Kidney (tissue), 14 donors: ENCODE data around the gene NBPF6. TPM values are rescaled to one million over a fixed set of nuclear protein-coding genes. Genes with fewer than 3 reads are reported as not detected.
A peak's percentile ranks its signal among the peaks of the same experiment; 100 is the strongest.

Experiments used
- DNase-seq, 5 donors: peaks; one replicate each; pipeline ENCODE4 v3.0.0-alpha.2; 2013 to 2020
- FAIRE-seq: peaks from 2 replicates; lab custom pipeline; 2012; peaks lifted over from hg19 to GRCh38; lab: Jason Lieb, UNC
- H3K27ac ChIP-seq, 2 donors: one replicate each; pipeline ENCODE4 v1.7.0; 2013; ENCODE audit warnings: low read depth in 2 of 2, low read length in 2 of 2, inconsistent platforms in 1 of 2
- H3K27me3 ChIP-seq: one replicate; pipeline ENCODE4 v1.7.1; 2013; ENCODE audit warnings: low read length, inconsistent platforms; ENCODE audit not compliant: control insufficient read depth, insufficient read depth
- H3K36me3 ChIP-seq, 3 donors: one replicate each; pipeline versions ENCODE4 v1.7.0 to v1.7.1; 2013; ENCODE audit warnings: low read length in 3 of 3, control low read depth in 1 of 3, inconsistent platforms in 1 of 3; ENCODE audit not compliant: insufficient read depth in 3 of 3, control insufficient read depth in 2 of 3
- H3K4me1 ChIP-seq, 3 donors: one replicate each; pipeline versions ENCODE4 v1.7.0 to v1.7.1; 2013; ENCODE audit warnings: low read length in 3 of 3, inconsistent platforms in 1 of 3, low read depth in 1 of 3; ENCODE audit not compliant: control insufficient read depth in 2 of 3, insufficient read depth in 2 of 3
- H3K4me3 ChIP-seq, 3 donors: one replicate each; pipeline versions ENCODE4 v1.7.0 to v1.8.1; 2013; ENCODE audit warnings: low read length in 3 of 3, control low read depth in 1 of 3, inconsistent platforms in 1 of 3
- H3K9ac ChIP-seq, 3 donors: one replicate each; pipeline versions ENCODE4 v1.7.0 to v1.7.1; 2013; ENCODE audit warnings: low read length in 3 of 3, control low read depth in 1 of 3, inconsistent platforms in 1 of 3
- H3K9me3 ChIP-seq, 3 donors: one replicate each; pipeline versions ENCODE4 v1.7.0 to v1.7.1; 2013; ENCODE audit warnings: low read length in 3 of 3, control low read depth in 1 of 3, inconsistent platforms in 1 of 3; ENCODE audit not compliant: control insufficient read depth in 2 of 3, insufficient read depth in 1 of 3
- intact Hi-C: fragments of 100-400 bp; cut with DNase I; formaldehyde crosslinking; loops from one replicate; pipeline ENCODE4 v1.11.1; 2022
- polyA plus RNA-seq: library from polyadenylated mRNA; stranded (reverse); fragments of 350-450 nt; fragmentation: Illumina TruSeq; extraction: RNeasy Lipid Tissue Mini Kit (QIAGEN cat#74804); gene quantifications from one replicate; pipeline ENCODE4 v1.2.3, GENCODE V29; 2014; ENCODE audit warnings: low read depth, low replicate concordance; ENCODE audit not compliant: insufficient read depth
- total RNA-seq: library from RNA; stranded (reverse); fragmentation: NEBNext Ultra II Directional; extraction: Animal tissue kit (Norgen Biotek cat#: 25700); gene quantifications from one replicate; pipeline ENCODE4 v1.2.1, GENCODE V29; 2021
- TF ChIP-seq, protein P1 (sequence below): IDR thresholded peaks from 3 replicates; pipeline ENCODE4 v1.5.1; 2012; ENCODE audit warnings: mild to moderate bottlenecking, moderate library complexity, borderline replicate concordance; ENCODE audit not compliant: insufficient read depth; ENCODE audit errors: extremely low read depth
- donor health status: control.
- donor health status: control.
- donor health status: control.
- donor health status: control.
- donor health status: control.
- donor health status: DM: yes; HTN: yes; CAD: no.
- donor health status: Normal renal cell carcinoma (clear cell type).

NBPF6 gene
- total and polyA plus RNA-seq, 2 donors from 2014 or later = not detected

DNA sequence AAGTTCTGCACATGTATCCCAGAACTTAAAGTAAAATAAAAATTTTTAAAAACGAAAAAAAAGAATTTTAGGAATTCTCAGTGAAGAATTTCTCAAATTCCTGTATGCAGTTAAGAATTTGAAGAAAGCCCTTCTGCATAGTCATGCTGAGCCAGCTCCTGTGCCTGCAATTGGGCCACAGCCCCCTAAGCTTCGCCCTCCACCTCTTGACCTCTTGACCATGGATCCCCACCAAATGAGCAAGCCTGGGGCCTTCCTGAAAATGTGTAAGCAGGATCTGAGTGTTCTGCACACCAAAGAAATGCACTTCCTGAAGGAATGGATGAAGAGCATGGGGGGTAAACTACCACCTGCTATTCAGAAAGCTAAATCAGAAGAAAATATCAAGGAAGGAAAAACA is 52.0 kb downstream of the NBPF6 start:
- H3K9ac ChIP-seq = no peak overlapping the region
- FAIRE-seq (no peak), DNase-seq (no peak)
- no peak overlapping the region for H3K4me3 ChIP-seq
- intact Hi-C loops = no loop called here
- no peak overlapping the region for H3K27ac ChIP-seq
- H3K4me1 ChIP-seq = peaks cover 0 to 2% (median 0%) of the 10 kb centered on the region in 3 donors
- no peaks in the 10 kb centered on the region for H3K36me3 ChIP-seq
- no peaks in the 10 kb centered on the region for H3K9me3 ChIP-seq
- TF ChIP-seq, protein P1, sequence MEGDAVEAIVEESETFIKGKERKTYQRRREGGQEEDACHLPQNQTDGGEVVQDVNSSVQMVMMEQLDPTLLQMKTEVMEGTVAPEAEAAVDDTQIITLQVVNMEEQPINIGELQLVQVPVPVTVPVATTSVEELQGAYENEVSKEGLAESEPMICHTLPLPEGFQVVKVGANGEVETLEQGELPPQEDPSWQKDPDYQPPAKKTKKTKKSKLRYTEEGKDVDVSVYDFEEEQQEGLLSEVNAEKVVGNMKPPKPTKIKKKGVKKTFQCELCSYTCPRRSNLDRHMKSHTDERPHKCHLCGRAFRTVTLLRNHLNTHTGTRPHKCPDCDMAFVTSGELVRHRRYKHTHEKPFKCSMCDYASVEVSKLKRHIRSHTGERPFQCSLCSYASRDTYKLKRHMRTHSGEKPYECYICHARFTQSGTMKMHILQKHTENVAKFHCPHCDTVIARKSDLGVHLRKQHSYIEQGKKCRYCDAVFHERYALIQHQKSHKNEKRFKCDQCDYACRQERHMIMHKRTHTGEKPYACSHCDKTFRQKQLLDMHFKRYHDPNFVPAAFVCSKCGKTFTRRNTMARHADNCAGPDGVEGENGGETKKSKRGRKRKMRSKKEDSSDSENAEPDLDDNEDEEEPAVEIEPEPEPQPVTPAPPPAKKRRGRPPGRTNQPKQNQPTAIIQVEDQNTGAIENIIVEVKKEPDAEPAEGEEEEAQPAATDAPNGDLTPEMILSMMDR = no peak
- no peaks in the 10 kb centered on the region for H3K27me3 ChIP-seq

DNA sequence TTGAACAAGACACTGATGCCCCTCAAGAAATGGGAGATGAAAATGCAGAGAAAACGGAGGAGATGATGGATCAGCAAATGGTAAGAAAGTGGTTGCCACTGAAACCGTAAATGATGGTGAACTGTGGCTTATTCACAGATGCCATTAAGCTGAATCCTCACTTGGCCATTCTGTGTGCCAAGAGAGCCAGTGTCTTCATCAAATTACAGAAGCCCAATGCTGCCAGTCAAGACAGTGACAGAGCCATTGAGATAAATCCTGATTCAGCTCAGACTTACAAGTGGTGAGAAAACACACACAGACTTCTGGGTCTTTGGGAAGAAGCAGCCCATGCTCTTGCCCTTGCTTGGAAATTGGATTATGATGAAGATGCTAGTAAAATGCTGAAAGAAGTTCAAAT is 52.5 kb downstream of the NBPF6 start:
- Histone ChIP-seq H3K4me1 (peaks cover 0 to 2% (median 0%) of the 10 kb centered on the region in 3 donors), H3K9ac (no peak overlapping the region), H3K9me3 (no peaks in the 10 kb centered on the region), H3K4me3 (no peak overlapping the region), H3K27ac (no peak overlapping the region), H3K36me3 (no peaks in the 10 kb centered on the region), H3K27me3 (no peaks in the 10 kb centered on the region)
- TF ChIP-seq, protein P1 = no peak
- FAIRE-seq = no peak
- no peak for DNase-seq
- intact Hi-C loops = no loop called here

DNA sequence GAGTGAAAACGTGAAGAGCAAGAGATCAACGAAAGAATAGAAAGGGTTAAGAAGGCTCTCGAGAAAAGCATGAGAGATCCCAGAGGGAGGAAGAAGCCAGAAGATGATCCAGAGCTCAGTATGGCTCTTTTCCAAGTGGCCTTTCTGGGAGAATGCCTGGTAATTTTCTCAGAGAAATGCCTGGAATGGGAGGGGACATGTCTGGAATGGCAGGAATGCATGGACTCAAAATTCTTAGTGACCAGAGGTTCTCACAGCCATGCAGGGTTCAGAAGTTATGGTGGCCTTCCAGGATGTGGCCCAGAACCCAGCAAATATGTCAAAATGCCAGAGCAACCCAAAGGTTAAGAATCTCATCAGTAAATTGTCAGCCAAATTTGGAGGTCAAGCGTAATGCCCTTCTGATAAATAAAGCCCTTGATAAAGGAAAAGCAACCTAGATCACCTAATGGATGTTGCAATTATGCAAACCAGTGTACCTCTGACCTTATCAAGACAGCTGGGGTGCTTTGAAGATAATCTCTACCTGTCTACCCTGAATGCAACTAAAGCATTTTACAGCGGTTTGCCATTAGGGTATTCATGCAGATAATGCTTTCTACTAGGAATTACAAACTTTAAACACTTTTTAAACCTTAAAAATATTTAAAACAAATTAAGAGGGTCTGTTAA is 53.1 kb downstream of the NBPF6 start:
- intact Hi-C loops = no loop called here
- H3K9me3 ChIP-seq = no peaks in the 10 kb centered on the region

More for the DNA sequence above, 53.1 kb downstream of the NBPF6 start:
- FAIRE-seq = no peak
- Histone ChIP-seq H3K4me1 (peaks cover 0 to 2% (median 0%) of the 10 kb centered on the region in 3 donors), H3K36me3 (no peaks in the 10 kb centered on the region), H3K4me3 (no peak overlapping the region), H3K27ac (no peak overlapping the region), H3K9ac (no peak overlapping the region), H3K27me3 (no peaks in the 10 kb centered on the region)
- peak in 2 of 5 donors; percentile 19 to 35 for DNase-seq
- TF ChIP-seq, protein P1 = no peak
